CD4-positive, alpha-beta T cell treated with Interleukin-15 for 4 hours (primary cell): ENCODE data around the gene TCN1.
"Not testable (repeated sequence)": the region's sequence is repeated elsewhere in the genome, so short reads cannot be mapped to it uniquely, and the experiment has no call there.

Experiments used
- DNase-seq: peaks from one replicate; pipeline ENCODE4 v3.0.0-alpha.2; 2020; ENCODE audit warnings: low spot score

Gene TCN1

DNA sequence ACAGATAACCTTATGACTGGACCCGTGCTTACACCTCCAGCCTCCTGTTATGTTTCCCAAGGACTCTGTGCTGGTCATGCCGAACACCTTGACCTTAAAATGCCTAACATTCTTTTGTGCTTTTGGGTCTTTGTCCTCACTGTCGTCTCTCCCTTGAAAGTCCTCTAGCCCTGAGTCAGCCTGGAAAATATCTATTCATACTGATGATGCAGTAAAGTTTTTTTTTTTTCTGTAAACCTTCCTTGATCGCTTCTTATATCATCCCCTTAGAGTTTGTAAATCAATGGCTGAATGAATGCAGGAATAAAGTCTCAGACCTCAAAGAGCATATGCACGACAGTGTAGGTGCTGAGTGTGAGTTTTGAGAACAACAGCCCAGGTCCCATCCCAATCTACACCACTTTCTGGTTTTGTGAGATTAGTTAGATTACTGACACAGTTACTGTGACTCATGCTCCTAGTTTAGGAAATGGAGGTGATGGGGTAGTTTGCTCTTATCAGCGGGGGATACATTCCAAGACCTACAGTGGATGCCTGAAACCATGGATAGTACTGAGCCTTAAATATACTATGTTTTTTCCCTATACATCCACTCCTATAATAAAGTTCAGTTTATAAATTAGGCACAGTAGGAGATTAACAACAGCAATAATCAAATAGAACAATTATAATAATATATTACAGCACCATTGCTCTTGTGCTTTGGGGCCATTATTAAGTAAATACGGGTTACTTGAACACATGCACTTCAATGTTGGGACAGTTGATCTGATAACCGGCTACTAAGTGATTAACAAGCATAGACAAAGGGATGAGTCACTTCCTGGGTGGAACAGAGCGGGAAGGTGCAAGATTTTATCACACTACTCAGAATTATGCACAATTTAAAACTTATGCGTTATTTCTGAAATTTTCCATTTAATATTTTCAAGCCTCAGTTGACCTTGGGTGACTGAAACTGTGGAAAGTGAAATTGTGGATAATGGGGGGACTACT, 8.6 kb downstream of the TCN1 start:
- DNase-seq: peak; percentile 62

DNA sequence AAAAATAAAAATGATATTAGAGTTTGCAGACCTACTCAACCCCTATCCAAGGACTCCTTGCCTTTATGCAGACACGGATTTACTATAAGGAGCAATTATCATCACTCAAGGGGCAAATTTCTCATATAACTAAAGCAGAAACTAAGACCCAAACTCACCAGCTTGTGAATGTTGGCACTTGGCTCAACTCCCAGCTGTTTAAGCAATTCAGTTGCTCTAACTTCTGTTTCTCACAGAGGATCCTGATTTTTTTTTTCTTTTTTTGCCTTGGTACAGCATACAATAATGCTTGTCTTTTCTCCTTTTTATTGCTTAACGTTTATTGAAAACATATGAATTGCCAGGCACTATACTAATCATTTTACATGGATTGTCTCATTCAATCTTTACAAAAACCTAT, 11.4 kb downstream of the TCN1 start:
- DNase-seq: no peak

DNA sequence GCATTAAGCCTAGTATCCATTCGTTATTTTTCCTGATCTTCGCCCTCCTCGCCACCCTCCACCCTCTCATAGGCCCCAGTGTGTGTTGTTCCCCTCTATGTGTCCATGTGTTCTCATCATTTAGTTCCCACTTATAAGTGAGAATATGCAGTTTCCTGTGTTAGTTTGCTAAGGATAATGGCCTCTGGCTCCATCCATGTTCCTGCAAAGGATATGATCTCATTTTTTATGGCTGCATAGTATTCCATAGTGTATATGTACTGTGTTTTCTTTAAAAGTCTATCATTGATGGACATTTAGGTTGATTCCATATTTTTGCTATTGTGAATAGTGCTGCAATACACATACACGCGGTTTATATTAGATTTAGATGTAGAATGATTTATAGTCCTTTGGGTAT, 14.9 kb downstream of the TCN1 start:
- not testable (repeated sequence) for DNase-seq

DNA sequence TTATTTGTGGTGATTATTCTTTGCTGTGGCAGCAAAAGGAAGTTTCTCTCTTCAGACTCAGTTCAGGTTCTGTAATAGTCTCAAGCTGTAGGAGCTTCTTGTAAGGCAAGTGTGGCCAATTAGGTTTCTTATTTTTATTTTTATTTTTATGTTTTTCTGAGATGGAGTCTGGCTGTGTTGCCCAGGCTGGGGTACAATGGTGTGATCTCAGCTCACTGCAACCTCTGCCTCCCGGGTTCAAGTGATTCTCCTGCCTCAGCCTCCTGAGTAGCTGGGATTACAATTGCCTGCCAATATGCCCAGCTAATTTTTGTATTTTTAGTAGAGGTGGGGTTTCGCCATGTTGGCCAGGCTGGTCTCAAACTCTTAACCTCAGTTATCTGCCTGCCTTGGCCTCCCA, 16.7 kb downstream of the TCN1 start:
- DNase-seq: not testable (repeated sequence)

DNA sequence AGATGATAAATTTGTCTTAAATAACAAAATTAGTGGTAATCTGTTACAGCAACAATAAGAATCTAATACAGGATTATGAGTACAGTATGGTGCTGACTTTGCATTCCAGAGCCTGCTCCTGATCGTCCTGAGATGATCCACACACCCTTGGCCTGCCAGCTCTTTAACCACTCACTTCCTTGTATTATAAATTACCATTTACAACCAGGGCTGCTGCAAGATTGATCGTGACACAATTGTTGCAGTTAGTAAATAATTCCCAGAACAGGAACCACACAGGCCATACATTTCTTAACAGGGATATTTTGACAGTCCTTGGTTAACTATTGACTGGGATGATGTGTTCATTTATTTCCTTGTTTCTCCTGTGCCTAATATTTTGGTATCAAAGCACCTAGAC, 17.2 kb downstream of the TCN1 start:
- no peak for DNase-seq

DNA sequence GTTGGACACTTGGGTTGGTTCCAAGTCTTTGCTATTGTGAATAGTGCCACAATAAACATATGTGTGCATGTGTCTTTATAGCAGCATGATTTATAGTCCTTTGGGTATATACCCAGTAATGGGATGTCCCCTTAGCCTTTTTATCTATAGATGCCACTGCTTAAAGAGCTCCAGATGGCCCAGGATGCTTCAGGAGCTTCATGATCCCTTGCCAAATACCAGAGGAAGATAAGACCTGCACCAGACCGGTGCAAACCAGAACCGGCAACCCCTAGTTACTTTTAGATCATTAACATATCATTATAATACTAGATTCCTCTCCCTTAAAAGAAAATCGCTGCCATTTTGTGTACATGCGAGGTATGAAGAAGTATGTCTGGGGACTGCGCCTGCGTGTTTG, 17.8 kb downstream of the TCN1 start:
- not testable (repeated sequence) for DNase-seq

DNA sequence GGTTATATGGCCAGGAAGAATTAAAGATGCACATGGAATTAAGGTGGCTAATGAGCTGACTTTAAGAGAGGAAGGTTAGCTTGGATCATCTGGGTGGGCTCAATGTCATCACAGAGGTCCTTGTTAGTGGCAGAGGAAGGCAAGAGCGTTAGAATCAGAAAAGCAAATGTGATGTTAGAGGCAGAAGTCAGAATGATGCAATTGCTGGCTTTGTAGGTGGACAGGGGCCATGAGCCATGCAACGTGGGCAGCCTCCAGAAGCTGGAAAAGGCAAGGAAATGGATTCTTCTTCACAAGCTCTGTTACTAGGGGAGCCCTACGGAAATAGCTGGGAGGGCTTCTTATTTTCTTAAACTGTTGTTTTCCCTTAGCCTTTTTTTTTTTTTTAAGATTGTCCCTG, 18.7 kb downstream of the TCN1 start:
- no peak for DNase-seq

DNA sequence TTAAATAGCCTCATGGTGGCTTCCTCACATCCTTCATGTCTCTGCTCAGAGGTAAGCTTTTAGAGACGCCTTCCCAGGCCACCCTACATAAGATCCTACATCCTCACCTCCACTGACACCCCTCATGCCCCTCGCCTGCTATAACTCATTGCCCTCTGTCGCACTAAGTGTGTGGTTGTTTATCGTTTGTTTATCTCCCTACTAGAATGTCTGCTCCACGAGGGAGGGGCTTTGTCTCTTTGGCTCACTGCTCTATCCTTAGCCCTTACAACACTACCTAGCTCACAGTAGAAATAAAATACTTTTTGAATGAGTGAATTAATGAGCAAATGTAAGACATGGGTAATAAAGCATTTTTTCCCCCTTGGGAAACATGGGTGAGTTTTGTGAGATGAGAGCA, 19.7 kb downstream of the TCN1 start:
- DNase-seq: no peak

DNA sequence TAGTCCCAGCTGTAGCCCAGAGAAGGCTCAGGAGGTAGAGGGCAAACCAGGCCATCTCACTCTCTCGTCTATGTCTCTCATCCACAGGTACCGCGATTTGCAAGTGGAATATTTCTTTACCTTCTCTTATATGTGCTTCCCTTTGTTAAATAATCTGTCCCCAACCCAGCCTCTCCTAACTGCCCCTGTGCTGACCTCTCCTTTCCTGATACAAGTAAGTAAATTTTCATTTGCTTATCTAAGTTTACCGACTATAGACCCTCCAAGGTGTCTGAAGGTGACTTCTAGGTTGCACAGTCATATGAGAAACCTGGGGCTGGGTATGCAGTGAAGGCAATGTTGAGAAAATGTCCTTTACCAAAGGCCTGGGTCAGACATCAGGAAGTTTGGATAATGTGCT, 20.9 kb downstream of the TCN1 start, which contains the start of gene CBLIF:
Gene CBLIF (minus strand): TSS at position 101 of the 400 bp plus-strand sequence. CDS start 46 bp downstream, at position 55.
- no peak for DNase-seq

DNA sequence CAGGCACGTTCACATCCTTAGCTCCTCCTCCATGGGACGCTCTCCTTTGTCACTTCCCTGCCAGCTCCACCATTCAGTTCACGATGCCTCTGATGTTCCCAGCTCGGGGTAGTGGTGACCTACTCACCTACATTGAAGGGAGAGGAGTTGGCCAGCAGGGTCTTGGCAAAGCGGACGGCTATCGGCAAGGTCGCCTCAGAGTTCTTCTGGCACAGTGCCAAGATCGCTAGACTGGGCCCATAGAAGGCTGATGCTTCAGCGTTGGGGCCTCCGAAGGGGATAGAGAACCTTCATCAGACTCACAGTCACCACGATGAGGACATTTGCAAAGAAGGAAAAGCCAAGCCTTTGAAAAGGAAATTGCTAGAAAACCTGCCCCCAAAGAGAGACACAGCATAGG, 24.0 kb downstream of the TCN1 start:
- no peak for DNase-seq

DNA sequence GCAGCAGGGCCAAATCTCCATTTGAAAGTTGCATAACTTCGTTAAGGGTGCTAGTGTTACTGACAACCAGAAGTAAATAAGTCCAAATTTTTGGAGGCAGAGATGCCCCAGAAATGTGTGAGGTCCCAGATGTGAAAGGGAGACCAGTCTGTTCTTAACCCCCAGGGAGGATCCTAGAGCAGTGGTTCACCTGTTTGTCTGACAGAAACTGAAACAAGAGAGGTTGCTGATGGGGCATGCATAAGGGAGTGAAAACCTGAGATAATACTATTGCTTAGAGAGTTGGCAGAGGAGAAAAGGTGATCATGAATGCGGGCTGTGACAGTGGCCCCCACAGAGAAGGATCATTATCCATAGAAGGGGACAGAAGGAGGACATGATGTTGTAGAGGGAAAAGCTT, 24.8 kb downstream of the TCN1 start:
- no peak for DNase-seq

DNA sequence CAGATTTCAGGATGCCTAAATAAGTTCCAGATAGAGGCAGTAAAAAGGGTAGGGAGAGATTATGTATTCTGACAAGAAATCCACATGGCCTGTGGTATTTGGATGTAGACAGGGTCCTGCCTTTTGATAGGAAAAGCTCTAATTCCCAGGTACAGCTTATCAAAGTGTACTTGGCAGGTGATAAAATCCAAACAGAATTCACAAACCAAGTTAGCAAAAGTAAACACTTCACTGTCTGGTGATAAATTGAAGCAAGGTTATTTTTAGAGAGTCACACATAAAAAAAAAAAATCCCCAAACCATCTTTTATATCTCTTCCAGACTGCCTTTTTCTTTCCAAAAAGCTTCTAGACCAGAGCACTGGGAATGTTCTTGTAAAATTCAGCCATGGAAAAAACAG, 26.7 kb downstream of the TCN1 start:
- DNase-seq: no peak

DNA sequence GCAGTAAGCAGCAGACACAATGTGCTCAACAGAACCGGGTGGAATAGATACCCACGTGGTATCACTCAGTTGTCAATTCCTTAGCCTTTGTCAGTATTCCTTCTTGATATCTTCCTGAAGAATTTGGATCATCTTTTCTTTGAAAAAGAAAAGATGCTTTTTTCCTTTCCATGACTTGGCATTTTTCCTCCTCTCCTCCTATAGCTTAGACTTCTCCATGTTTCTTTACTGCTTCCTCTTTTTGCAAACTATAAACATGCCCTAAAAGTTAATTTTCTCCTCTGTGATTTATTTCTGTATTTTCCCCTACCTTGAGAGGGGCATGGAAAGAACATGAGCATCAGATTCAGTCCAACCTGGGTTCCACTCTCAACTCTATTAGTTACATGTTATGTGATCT, 32.7 kb downstream of the TCN1 start:
- no peak for DNase-seq

DNA sequence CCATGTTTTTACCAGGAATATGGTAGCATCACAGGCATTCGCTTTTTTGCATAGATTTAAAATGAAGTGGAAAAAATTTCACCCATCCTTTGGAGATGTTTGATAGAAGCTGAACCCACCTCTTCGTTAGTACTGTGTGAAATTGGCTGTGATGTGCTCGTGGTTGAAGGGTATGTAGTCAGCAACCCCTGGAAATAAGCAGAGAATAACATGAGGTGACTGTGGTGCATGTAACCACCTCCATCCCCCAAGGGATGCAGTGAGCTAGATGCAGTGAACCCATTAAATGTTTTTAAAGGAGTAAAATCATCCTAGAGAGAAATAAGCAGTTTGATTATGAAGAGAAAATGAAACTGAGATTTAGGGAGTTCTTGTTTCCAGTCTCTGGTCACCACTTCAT, 36.9 kb downstream of the TCN1 start:
- DNase-seq: no peak

DNA sequence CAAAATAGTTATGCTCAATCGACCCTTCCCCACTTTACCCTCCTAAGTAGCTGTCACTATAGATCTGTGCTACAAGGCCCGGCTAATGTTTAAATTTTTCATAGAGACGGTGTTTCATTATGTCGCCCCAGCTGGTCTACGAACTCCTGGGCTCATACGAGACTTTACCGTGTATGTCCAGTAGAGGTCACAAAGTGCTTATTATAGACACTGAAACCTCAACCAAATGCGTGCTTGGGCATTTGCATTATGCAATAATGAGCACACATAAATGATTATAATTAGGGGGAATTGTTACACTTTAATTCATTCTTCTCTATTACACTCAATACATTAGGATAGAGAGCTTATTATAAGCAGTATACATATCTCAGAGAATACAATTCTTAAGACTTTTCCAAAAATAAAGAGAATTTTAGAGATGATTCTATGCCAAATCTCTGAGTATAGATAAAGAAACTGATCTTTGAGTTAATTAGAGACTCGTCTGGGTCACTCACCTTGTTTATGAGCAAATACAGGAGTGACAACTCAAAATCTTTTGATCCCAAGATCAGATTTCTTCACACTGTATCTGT, 43.2 kb downstream of the TCN1 start:
- DNase-seq: peak; percentile 53

DNA sequence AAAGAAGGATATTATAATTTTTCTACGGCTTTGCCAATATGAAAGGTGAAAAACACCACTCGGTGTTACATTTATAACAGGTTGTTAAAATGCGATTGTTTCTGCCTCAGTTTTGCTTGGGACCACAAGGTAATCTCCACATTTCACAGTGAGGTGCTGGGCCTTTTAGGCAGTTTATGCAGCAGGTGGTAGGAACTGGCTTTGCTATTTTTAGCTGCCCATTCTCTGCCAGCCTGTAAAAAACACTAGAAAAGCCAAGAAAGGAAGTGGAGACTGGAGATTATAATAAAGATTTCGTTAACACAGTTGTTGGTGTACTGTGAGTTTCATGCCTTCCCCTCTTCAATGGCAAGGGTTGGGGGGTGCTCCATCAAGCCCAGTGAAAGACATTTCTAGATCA, 47.7 kb downstream of the TCN1 start:
- DNase-seq: no peak

DNA sequence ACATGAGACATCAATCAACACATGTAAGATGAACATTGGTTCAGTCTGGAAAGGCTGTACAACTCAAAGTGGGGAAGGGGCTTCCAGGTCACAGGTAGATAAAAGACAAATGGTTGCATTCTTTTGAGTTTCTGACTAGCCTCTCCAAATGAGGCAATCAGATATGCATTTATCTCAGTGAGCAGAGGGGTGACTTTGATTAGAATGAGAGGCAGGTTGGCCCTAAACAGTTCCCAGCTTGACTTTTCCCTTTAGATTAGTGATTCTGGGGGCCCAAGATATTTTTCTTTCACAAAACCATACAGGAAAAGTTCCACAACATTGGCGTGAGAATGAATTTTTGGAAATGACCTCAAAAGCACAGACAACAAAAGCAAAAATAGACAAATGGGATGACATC, 49.9 kb downstream of the TCN1 start:
- not testable (repeated sequence) for DNase-seq

DNA sequence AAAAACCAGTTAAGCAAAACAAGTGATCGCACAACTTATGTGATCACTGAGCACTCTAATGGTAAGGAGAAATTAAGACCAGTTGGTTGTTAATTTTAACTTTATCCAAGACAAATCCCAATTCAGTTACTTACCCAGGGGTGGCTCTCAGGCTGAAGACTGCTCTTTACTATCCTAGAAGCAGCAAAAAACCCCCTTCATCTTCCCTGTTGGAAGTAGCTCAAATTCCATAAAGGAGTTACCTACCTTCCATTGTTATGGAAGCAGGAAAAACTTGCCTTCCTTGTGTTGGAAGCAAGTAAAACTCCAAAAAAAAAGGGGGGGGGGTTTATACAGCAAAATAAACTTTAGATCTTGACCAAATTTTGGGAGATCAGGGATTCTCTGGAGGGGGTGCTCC, 50.5 kb downstream of the TCN1 start:
- DNase-seq: no peak

DNA sequence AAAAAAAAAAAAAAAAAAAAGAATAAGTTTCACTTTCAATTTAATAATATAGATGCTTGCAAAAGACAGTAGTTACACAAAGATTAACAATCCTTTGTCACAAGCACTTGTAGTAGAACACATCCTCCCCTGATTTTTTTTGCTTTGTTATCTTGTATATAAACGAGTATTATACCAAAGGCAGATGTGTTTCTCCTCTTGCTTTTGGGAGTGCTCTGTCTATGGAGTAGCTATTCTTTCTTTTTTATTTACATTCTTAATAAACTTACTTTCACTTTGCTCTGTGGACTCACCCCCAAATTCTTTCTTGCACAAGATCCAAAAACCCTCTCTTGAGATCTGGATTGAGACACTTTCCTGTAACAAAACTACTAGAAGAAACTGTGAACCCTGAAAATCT, 52.3 kb downstream of the TCN1 start:
- no peak for DNase-seq

DNA sequence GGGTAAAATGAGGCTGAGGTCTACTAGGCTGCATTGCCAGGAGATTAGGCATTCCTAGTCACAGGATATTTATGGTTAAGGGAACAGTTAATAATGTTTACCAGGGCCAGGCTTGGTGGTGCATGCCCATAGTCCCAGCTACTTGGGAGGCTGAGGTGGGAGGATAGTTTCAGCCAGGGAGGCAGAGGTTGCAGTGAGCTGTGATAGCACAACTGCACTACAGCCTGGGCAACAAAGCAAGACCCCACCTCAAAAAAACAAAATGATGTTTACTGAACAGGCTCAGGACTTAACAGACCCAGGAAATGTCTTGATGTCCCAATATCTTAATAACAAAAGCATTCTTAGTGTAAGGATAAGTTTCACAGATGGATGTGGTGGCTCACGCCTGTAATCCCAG, 52.9 kb downstream of the TCN1 start:
- DNase-seq: no peak

DNA sequence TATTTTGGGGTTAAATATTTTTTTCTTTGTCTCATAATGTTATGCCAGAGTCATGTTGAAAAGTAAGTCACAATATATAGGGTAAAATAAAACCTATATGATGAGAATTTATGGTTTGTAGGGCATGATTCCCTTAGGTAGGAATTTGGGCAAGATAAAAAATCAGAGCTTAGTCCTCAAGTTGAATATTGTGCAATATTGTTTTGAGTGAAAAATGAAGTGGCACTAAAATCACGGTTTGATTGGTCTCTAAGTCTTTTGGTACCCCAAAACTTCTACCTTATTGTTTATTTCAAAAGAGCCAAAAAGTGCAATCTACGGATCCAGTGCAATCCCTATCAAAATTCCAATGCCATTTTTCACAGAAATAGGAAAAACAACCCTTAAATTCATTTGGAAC, 54.1 kb downstream of the TCN1 start:
- no peak for DNase-seq

DNA sequence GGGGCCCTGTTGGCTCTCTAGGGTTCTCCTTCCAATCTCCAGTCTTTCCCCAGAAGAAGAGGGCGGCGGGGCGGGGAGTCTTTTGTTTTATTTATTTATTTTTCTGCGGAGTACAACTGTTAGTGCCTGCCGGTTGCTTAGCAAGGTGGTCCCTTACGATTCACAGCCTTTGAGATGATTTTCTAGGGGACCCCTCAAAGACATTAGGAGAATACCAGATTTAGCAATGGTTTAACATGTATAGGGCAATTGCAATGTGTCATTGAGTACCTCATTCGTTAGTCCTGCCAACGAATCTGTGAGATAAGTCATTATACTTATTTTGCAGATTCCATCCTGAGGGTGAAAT, 55.4 kb downstream of the TCN1 start:
- DNase-seq: no peak

DNA sequence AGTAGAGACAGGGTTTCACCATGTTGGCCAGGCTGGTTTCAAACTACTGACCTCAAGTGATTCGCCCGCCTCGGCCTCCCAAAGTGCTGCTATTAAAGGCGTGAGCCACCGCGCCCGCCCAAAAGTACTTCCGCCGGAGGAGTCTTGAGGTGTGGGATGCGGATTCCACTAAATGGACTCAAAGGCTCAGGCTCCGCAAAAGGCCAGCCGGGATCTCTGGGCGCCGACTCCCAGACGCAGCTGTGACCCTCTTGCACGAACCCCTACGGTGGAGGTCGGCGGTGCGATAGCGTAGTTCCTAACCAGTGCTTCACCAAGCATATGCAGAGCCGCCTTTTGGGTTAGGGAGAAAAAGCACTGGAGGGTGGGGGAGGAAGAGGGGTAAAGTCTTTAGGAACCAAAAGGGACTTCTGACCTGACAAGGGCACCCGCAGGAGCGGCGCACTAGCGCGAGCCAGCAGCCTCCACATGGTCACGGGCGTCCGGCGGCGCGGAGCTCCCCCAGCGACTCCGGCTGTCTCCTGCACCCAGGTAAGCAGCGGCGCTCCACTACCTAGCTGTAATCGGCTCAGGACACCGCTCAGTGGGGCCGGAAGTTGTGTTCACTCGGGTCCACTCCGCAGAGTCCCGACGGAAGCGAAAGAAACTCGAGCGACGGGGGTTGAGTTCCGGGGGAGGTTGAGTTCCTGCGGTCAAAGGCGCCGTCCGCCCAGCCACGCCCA, 55.9 kb downstream of the TCN1 start, which contains the start of gene MRPL16:
Gene MRPL16 (minus strand): TSS at position 590 of the 722 bp plus-strand sequence. CDS start 120 bp downstream, at position 470.
- DNase-seq: peak; percentile 93
